GM23248 (cell line): ENCODE results near the gene MGMT.

Source experiments
- EZH2 ChIP-seq: fragments of 200-600 bp; sonication (generic); IDR thresholded peaks from 2 replicates; pipeline ENCODE4 v1.6.1; 2018; ENCODE audit warnings: antibody characterized with exemption, mild to moderate bottlenecking; ENCODE audit not compliant: insufficient read depth, poor library complexity, severe bottlenecking
- EZH2phosphoT487 ChIP-seq: fragments of 200-600 bp; sonication (generic); IDR thresholded peaks from 2 replicates; pipeline ENCODE4 v1.6.1; 2018; ENCODE audit warnings: antibody characterized with exemption, moderate library complexity, mild to moderate bottlenecking, low read depth; ENCODE audit not compliant: insufficient read depth

DNA sequence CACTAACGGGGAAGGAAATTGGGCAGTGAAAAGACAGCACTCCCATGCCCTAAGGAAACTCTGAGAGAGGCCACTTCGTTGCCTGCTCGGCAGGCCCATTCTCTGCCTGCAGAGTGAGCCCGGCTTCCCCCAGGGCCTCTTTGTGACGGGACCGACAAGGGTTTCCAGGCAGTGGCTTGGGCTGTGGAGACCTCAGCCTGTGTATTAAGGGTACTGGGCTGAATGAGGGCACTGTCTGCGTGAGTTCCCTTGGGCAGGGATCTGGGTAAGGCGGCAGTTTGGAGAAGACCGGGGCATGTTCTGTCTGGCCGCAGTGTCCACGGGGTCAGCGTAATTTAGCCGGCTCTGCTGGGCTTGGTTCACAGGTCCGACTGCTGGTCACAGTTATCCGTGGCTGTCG lies 237.2 kb downstream of the MGMT start:
- no peak for TF ChIP-seq EZH2phosphoT487
- no peak for TF ChIP-seq EZH2
